Stomach (tissue), 9 donors: ENCODE results near the gene TBL2. TPM values are rescaled to one million over a fixed set of nuclear protein-coding genes. Genes with fewer than 3 reads are reported as not detected.
"Not testable (repeated sequence)": the region's sequence is repeated elsewhere in the genome, so short reads cannot be mapped to it uniquely, and the experiment has no call there.

Experiments used
- DNase-seq, 2 donors: peaks; one replicate each; pipeline versions ENCODE4 v3.0.0 to v3.0.0-alpha.2; 2013 to 2019
- H3K27ac ChIP-seq, 5 donors: fragments of 200-600 bp in 4 of 5; sonication (generic) in 4 of 5; one replicate each; pipeline ENCODE4 v1.5.1; 2013 to 2019; ENCODE audit warnings: mild to moderate bottlenecking in 1 of 5, moderate library complexity in 1 of 5
- H3K27me3 ChIP-seq, 3 donors: fragments of 200-600 bp; sonication (generic); one replicate each; pipeline ENCODE4 v1.5.1; 2017 to 2019; ENCODE audit warnings: mixed run types in 1 of 3
- H3K36me3 ChIP-seq, 4 donors: fragments of 200-600 bp; sonication (generic); 1 replicate in 3 of 4; 2 replicates in 1 of 4; pipeline ENCODE4 v1.5.1; 2016 to 2019
- H3K4me1 ChIP-seq, 4 donors: fragments of 200-600 bp; sonication (generic); one replicate each; pipeline ENCODE4 v1.5.1; 2016 to 2019
- H3K4me3 ChIP-seq, 4 donors: fragments of 200-600 bp; sonication (generic) in 3 of 4; one replicate each; pipeline ENCODE4 v1.5.1; 2016 to 2019; ENCODE audit warnings: mild to moderate bottlenecking in 1 of 4
- H3K9me3 ChIP-seq, 4 donors: fragments of 200-600 bp; sonication (generic); one replicate each; pipeline ENCODE4 v1.5.1; 2016 to 2019
- CTCF ChIP-seq, 7 experiments: fragments of 450-650 bp in 4 of 7; fragments of 200-600 bp in 3 of 7; sonication (generic) in 3 of 7; IDR thresholded peaks; one replicate each; pipeline ENCODE4 v1.5.1; 2016 to 2019; ENCODE audit warnings: antibody characterized with exemption in 7 of 7, control low read depth in 2 of 7, mild to moderate bottlenecking in 1 of 7
- EP300 ChIP-seq: sonication (generic); formaldehyde crosslinking; IDR thresholded peaks from one replicate; pipeline ENCODE4 v1.6.1; 2017; ENCODE audit warnings: antibody characterized with exemption
- POLR2A ChIP-seq, 4 donors: fragments of 450-650 bp; IDR thresholded peaks; one replicate each; pipeline ENCODE4 v1.6.1; 2016; ENCODE audit warnings: antibody characterized with exemption in 4 of 4, control low read depth in 2 of 4, mild to moderate bottlenecking in 1 of 4, moderate library complexity in 1 of 4
- POLR2AphosphoS5 ChIP-seq, 3 donors: sonication (generic); formaldehyde crosslinking; IDR thresholded peaks; one replicate each; pipeline ENCODE4 v1.6.1; 2016; ENCODE audit warnings: antibody characterized with exemption in 3 of 3
- WGBS, 5 donors: extraction: QIAGEN DNeasy Blood & Tissue Kit in 3 of 5; methylation state at CpG; one replicate each; pipeline versions ENCODE4 v1.1.5 to v1.1.7; 2013 to 2018; 5-methylcytosine and 5-hydroxymethylcytosine counted together
- intact Hi-C: fragments of 100-400 bp; cut with DNase I; formaldehyde crosslinking; loops from one replicate; pipeline ENCODE4 v1.15.1; 2023; ENCODE audit warnings: low total_unique reads
- polyA plus RNA-seq, 3 donors: library from polyadenylated mRNA; stranded (reverse); fragments of 200-250 nt; gene quantifications; one replicate each; pipeline ENCODE4 v1.2.3, GENCODE V29; 2013
- total RNA-seq, 5 donors: library from RNA; depleted of rRNA; stranded (reverse); fragments of >200 nt; gene quantifications; one replicate each; pipeline versions ENCODE4 v1.1.0 to v1.2.3, GENCODE V29; 2014 to 2016
- donor health status: healthy with polysubstance abuse.
- donor health status: Bipolar disorder and iron deficiency.
- donor health status: healthy.

Gene TBL2
- total and polyA plus RNA-seq, 8 donors = 1.2 to 176 (median 21.7) TPM

GRCh38 chr7:73613954-73614735 is 35.8 kb upstream of the TBL2 start:
- no peak for TF ChIP-seq CTCF (IDR thresholded peaks at IDR 0.05)
- TF ChIP-seq POLR2A (IDR thresholded peaks at IDR 0.05) = no peak
- TF ChIP-seq EP300 = no peak
- TF ChIP-seq POLR2AphosphoS5 (IDR thresholded peaks at IDR 0.05) = no peak
- H3K4me1 ChIP-seq = peaks cover 0 to 19% (median 8%) of the 10 kb centered on the region in 4 donors
- H3K36me3 ChIP-seq = no peaks in the 10 kb centered on the region
- no peak overlapping the region for H3K27ac ChIP-seq
- DNase-seq = peak in 1 of 2 donors; percentile 50
- 44 to 55% (median 47%) methylated on average over 14 of the region's 14 CpGs for WGBS, 5 donors
- intact Hi-C loops = no loop called here
- peaks cover 0 to 46% (median 16%) of the 10 kb centered on the region in 3 donors for H3K27me3 ChIP-seq
- H3K9me3 ChIP-seq = no peaks in the 10 kb centered on the region
- H3K4me3 ChIP-seq = no peak overlapping the region

- peaks cover 0 to 19% (median 8%) of the 10 kb centered on the region in 4 donors for H3K4me1 ChIP-seq
Observed at GRCh38 chr7:73612598-73613269, 34.4 kb upstream of the TBL2 start.

GRCh38 chr7:73611017-73611555 is 32.7 kb upstream of the TBL2 start:
- no peak for DNase-seq
- Histone ChIP-seq H3K27ac (no peak overlapping the region), H3K9me3 (no peaks in the 10 kb centered on the region), H3K36me3 (no peaks in the 10 kb centered on the region), H3K27me3 (peaks cover 0 to 60% (median 31%) of the 10 kb centered on the region in 3 donors), H3K4me1 (peaks cover 0 to 28% (median 14%) of the 10 kb centered on the region in 4 donors), H3K4me3 (no peak overlapping the region)
- intact Hi-C loops = no loop called here
- 72 to 85% (median 74%) methylated on average over 10 to 11 of the region's 11 CpGs for WGBS, 5 donors
- TF ChIP-seq EP300 (no peak), CTCF (IDR thresholded peaks at IDR 0.05) (no peak), POLR2AphosphoS5 (IDR thresholded peaks at IDR 0.05) (no peak), POLR2A (IDR thresholded peaks at IDR 0.05) (no peak)

More at GRCh38 chr7:73612598-73613269, 34.4 kb upstream of the TBL2 start:
- Histone ChIP-seq H3K27me3 (peaks cover 0 to 46% (median 16%) of the 10 kb centered on the region in 3 donors), H3K27ac (no peak overlapping the region), H3K36me3 (no peaks in the 10 kb centered on the region), H3K9me3 (no peaks in the 10 kb centered on the region), H3K4me3 (no peak overlapping the region)
- intact Hi-C loops = no loop called here
- DNase-seq = peak; percentile 45 to 53
- 4 to 10% (median 7%) methylated on average over 11 of the region's 11 CpGs for WGBS, 5 donors
- TF ChIP-seq CTCF (IDR thresholded peaks at IDR 0.05) (no peak), POLR2AphosphoS5 (IDR thresholded peaks at IDR 0.05) (no peak), POLR2A (IDR thresholded peaks at IDR 0.05) (no peak)

GRCh38 chr7:73610105-73610504 is 31.7 kb upstream of the TBL2 start:
- H3K36me3 ChIP-seq = no peaks in the 10 kb centered on the region
- no peak for DNase-seq
- peaks cover 0 to 67% (median 40%) of the 10 kb centered on the region in 3 donors for H3K27me3 ChIP-seq
- intact Hi-C loops = no loop called here
- 66 to 85% (median 80%) methylated on average over 4 of the region's 4 CpGs for WGBS, 5 donors
- no peak overlapping the region for H3K4me3 ChIP-seq
- H3K27ac ChIP-seq = no peak overlapping the region
- peaks cover 0 to 28% (median 14%) of the 10 kb centered on the region in 4 donors for H3K4me1 ChIP-seq
- no peaks in the 10 kb centered on the region for H3K9me3 ChIP-seq
- TF ChIP-seq CTCF (IDR thresholded peaks at IDR 0.05) = no peak
- TF ChIP-seq POLR2AphosphoS5 (IDR thresholded peaks at IDR 0.05) = no peak

- not testable (repeated sequence) for H3K4me1 ChIP-seq, H3K9me3 ChIP-seq, DNase-seq, H3K4me3 ChIP-seq, H3K36me3 ChIP-seq, H3K27ac ChIP-seq
- intact Hi-C loops = loop anchor here (5.0 kb wide), 1 partner anchor 115 kb away; no protein-coding TSS in a partner anchor
- 56 to 93% (median 71%) methylated on average over 3 to 5 of the region's 5 CpGs for WGBS, 5 donors
- H3K27me3 ChIP-seq = peaks cover 0 to 59% (median 35%) of the 10 kb centered on the region in 3 donors
Observed at GRCh38 chr7:73607692-73607983, 29.3 kb upstream of the TBL2 start.
